Upper lobe of right lung (tissue), 1 donor: Measurements from ENCODE around the gene TJP3. TPM values are rescaled to one million over a fixed set of nuclear protein-coding genes. Genes with fewer than 3 reads are reported as not detected.

Experiments used
- ATAC-seq: fragments of 200-7000 bp; cut with Tn5 transposase; one replicate; pipeline ENCODE4 v1.9.1; 2020; ENCODE audit warnings: mild to moderate bottlenecking, moderate library complexity
- DNase-seq: peaks from one replicate; pipeline ENCODE4 v3.0.0-alpha.2; 2020
- H3K27ac ChIP-seq: fragments of 200-600 bp; one replicate; pipeline ENCODE4 v1.8.0; 2022
- H3K27me3 ChIP-seq: fragments of 200-600 bp; one replicate; pipeline ENCODE4 v1.8.0; 2022; ENCODE audit warnings: mild to moderate bottlenecking
- H3K36me3 ChIP-seq: fragments of 200-600 bp; one replicate; pipeline ENCODE4 v1.8.0; 2022
- H3K4me1 ChIP-seq: fragments of 200-600 bp; one replicate; pipeline ENCODE4 v1.8.0; 2022
- H3K4me3 ChIP-seq: fragments of 200-600 bp; one replicate; pipeline ENCODE4 v1.8.0; 2022; ENCODE audit warnings: mild to moderate bottlenecking
- H3K9me3 ChIP-seq: fragments of 200-600 bp; one replicate; pipeline ENCODE4 v1.8.0; 2022
- intact Hi-C: fragments of 100-400 bp; cut with DNase I; formaldehyde crosslinking; loops from one replicate; pipeline ENCODE4 v1.11.0; 2022
- total RNA-seq: library from RNA; stranded (reverse); fragmentation: NEBNext Ultra II Directional; extraction: Animal tissue kit (Norgen Biotek cat#: 25700); gene quantifications from one replicate; pipeline ENCODE4 v1.2.1, GENCODE V29; 2021
- TF ChIP-seq, protein P1 (sequence below): fragments of 200-600 bp; IDR thresholded peaks from one replicate; pipeline ENCODE4 v1.8.0; 2022; ENCODE audit warnings: antibody characterized with exemption
- donor health status: DM: no; HTN: yes; CAD: no; lungs with severe emphysema.

The TJP3 gene
- total RNA-seq, 1 donor from 2014 or later = 23.0 TPM

DNA sequence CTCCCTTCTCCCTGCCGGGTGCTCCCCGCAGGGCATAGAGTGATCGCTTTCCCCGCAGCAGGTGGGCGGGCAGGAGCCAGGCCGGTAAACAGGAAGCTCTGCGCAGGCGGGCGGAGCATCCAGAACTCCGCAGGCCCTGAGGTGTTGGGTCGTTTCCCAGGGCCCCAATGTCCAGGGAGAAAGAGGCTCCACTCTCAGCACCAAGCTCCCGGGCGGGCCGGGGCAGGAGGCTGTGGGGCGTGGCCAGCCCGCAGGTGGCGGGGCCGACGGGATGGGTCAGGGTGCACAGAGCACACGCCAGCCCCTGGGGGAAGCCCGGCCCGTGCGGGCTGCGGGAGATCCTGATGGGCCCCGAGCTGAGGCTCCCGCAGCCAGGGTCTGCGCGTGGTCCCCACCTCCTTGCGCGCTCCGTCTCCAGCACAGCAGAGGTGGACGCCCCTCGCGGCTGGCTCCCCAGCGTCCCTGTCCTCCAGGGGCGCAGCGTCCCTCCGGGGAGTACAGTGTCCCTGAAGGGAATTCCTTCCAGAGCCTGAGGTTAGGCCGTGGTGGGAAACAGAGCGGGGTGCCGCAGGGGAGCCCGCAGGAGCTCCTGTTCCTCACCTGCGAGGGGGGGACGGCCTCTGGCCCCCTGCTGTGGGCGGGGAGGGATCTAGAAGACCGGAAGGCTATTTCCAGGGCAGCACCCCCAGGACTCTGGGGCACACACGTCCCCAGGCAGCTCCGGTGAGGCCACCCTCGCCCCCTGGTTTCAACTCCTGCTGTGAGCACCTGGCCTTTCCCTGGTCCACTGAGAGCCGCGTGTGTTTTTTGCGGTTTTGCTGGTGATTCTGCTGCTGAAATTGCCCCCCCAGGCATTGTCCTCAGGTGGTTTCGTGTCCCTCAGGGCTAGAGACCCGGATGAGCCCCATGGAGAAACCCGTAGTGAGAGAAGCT is 20.1 kb upstream of the TJP3 start:
- TF ChIP-seq, protein P1, sequence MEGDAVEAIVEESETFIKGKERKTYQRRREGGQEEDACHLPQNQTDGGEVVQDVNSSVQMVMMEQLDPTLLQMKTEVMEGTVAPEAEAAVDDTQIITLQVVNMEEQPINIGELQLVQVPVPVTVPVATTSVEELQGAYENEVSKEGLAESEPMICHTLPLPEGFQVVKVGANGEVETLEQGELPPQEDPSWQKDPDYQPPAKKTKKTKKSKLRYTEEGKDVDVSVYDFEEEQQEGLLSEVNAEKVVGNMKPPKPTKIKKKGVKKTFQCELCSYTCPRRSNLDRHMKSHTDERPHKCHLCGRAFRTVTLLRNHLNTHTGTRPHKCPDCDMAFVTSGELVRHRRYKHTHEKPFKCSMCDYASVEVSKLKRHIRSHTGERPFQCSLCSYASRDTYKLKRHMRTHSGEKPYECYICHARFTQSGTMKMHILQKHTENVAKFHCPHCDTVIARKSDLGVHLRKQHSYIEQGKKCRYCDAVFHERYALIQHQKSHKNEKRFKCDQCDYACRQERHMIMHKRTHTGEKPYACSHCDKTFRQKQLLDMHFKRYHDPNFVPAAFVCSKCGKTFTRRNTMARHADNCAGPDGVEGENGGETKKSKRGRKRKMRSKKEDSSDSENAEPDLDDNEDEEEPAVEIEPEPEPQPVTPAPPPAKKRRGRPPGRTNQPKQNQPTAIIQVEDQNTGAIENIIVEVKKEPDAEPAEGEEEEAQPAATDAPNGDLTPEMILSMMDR = no peak
- Histone ChIP-seq H3K4me3 (peak overlapping the region; percentile 14), H3K27me3 (no peaks in the 10 kb centered on the region), H3K4me1 (peaks cover 14% of the 10 kb centered on the region), H3K27ac (no peak overlapping the region), H3K9me3 (no peaks in the 10 kb centered on the region), H3K36me3 (no peaks in the 10 kb centered on the region)
- intact Hi-C loops = no loop called here
- ATAC-seq (peak; percentile 56), DNase-seq (no peak)

DNA sequence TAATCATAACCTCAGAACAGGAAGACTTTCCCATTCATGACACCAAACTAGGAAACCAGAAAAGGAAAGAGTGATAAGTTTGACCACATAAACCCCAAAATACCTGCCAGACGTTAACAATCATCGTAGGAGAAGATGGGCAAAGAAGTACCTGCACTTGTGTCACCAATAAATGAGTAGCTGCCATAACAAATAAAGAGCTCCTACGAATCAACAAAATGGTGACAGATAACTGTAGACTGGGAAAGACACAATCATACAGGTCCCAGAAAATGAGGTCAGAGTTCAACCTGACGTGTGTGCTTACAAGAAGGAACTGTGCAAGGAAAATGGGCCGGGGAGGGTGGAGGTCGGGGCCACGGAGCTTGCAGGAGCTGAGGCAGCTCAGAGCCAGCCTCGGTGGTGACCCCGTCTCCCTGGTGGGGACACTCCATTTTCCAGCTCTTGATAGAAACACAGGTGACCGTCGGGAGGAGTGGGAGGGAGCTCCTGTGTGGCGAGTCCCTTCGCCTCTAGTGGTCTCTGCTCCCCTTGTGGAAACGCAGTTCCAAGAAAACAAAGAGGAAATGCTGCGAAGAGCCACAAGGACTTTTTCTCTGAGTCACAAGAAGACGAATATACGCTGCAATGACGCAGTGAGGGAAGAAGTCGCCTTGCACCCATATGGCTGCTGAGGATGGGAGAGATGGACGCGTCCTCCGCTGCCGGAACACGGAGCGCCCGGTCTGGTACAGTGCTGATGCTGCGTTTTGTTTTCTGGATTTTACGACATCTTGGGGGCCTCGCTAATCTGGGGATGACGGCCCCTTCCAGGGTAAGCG is 17.4 kb upstream of the TJP3 start:
- DNase-seq (no peak), ATAC-seq (no peak)
- H3K27ac ChIP-seq = no peak overlapping the region
- H3K4me1 ChIP-seq = peaks cover 14% of the 10 kb centered on the region
- no peak overlapping the region for H3K4me3 ChIP-seq
- H3K9me3 ChIP-seq = no peaks in the 10 kb centered on the region
- TF ChIP-seq, protein P1 = no peak
- intact Hi-C loops = no loop called here
- no peaks in the 10 kb centered on the region for H3K36me3 ChIP-seq
- no peaks in the 10 kb centered on the region for H3K27me3 ChIP-seq

DNA sequence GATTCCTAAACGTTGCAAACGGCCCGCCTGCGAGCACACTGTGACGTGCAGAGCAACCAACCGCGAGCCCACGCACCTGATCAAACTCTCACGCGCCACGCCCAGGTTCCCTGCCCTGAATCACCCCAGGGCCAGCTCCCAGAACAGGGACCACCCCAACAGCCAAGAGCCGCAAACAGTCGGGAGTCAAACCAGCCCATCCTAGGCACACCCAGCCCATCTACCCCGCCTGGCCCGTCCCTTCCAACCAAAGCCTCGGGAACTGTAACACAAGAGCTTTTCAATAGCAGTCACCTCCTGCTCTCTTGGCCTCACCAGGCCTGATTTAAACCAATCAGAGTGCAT is 16.8 kb upstream of the TJP3 start:
- Histone ChIP-seq H3K4me1 (peaks cover 14% of the 10 kb centered on the region), H3K4me3 (no peak overlapping the region), H3K27me3 (no peaks in the 10 kb centered on the region), H3K9me3 (no peaks in the 10 kb centered on the region), H3K27ac (no peak overlapping the region), H3K36me3 (no peaks in the 10 kb centered on the region)
- ATAC-seq (no peak), DNase-seq (no peak)
- intact Hi-C loops = no loop called here
- TF ChIP-seq, protein P1 = no peak

DNA sequence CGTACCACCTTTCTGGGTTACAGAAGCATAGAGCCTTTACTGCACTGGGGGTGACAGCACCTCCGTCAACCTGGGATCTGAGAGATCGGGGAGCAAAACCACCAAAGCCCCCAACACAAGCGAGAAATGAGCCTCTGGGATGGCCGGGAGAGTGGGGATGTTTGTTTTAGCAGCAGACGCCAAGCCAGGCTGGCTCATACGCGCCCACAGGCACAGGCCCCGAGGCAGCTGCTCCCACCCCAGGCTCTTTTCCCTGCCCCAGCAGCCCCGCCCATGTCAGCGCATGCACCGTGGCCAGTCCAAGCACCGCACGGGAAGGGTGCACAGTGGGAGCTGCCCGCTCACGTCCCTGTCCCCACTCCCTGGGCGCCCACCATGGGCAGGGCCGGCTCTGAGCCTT is 16.5 kb upstream of the TJP3 start:
- H3K27ac ChIP-seq = no peak overlapping the region
- TF ChIP-seq, protein P1 = no peak
- H3K9me3 ChIP-seq = no peaks in the 10 kb centered on the region
- no peak overlapping the region for H3K4me3 ChIP-seq
- no peaks in the 10 kb centered on the region for H3K36me3 ChIP-seq
- peaks cover 14% of the 10 kb centered on the region for H3K4me1 ChIP-seq
- H3K27me3 ChIP-seq = no peaks in the 10 kb centered on the region
- intact Hi-C loops = no loop called here
- ATAC-seq (no peak), DNase-seq (no peak)

DNA sequence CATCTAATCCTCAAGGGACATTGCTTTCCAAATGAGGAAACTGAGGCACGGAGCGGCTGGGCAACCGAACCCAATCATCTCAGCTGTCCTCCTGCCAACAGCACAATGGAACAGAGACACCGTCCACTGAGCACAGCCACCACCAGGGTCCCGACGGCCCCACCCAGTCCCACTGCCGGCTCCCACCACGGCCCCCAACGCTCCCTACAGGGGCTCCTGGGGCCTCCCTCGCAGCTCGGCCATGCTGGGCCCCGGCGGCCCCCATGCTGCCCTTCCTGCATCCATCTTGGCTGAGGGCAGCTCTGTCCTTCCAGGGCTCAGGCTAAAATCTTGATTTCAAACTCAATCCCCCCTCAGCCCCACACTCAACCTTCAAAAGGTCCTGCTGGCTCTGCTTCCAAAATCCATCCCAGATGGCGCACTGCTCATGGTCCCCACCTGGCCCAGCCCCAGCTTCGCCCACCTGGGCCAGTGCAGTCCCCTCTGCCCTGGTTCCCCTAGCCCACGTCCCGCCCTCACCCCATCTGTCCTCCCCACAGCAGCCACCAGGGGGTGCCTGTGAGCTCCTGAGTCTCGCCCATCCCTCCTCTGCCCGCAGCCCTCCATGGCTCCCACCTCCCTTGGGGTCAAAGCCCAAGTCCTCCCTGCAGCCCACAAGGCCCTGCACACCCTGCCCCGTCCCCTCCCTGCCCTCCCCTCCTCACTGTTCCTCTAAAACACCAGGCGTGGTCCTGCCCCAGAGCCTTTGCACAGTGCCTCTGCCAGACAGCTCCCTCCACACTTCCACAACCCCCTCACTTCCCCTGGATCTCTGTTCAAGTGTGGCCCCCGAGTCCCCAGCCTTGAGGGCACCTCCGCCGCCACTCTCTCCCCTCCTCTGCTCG is 15.8 kb upstream of the TJP3 start:
- intact Hi-C loops = no loop called here
- ATAC-seq (peak; percentile 61), DNase-seq (no peak)
- Histone ChIP-seq H3K36me3 (no peaks in the 10 kb centered on the region), H3K9me3 (no peaks in the 10 kb centered on the region), H3K27ac (no peak overlapping the region), H3K4me1 (peaks cover 11% of the 10 kb centered on the region), H3K27me3 (no peaks in the 10 kb centered on the region), H3K4me3 (no peak overlapping the region)
- TF ChIP-seq, protein P1 = peak; percentile 59
